ENCODE data around the gene NCK2.

NCK2 gene

DNA sequence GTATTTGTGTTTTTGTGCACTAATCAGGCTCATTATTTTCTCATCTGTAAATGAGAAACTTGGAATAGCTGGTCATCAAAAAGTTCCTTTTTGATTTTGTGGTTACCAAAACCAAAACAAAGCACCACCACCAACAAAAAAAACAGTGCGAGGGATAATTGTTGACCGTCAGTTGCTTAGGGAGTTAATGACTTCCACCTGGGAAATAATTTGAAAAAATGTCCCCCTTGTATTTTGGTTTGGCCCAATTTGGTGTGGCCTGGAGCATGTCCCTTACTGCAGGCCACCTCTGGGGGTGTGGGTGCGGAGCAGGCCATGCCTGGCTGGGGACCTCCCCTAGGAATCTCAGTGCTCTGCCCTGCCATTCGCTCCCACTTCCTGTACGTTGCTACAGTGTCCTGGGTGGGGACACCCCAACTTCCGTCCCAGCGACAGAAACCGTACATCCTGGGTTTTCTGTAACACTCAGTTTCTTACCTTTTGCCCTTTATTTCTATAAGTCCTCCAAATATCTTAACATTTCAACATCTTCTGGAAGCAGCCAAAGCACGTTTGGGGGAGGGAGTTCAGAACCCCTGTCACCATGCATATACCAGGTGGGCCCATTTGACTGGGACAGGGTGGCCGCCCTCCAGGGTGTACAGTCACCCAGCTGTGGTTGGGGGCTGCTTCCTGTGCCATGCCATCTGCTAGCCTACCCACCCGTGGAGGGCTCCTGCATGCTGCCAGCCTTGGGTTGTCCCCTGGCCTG is 31.3 kb downstream of the NCK2 start:
- no peak for DNase-seq (ENCODE audit: low read depth, low spot score)

DNA sequence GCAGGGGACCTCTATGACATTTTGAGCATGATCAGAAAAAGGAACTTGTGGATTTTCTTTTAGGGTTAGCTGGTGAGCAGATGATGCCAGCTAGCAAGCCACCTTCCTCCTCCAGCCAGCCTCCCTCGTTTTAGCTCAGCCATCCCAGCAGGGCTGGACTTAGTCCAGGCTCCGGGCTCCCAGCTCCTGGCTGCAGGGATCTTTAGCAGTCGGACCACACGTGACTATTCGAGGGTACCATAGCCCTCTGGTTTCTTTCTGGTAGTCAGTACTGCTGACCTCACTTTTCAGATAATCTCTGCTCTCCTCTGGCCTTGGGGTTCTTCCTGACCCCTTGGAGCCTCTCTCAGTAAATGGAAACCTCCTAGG is 31.8 kb downstream of the NCK2 start:
- DNase-seq (ENCODE audit: low read depth, low spot score): no peak

DNA sequence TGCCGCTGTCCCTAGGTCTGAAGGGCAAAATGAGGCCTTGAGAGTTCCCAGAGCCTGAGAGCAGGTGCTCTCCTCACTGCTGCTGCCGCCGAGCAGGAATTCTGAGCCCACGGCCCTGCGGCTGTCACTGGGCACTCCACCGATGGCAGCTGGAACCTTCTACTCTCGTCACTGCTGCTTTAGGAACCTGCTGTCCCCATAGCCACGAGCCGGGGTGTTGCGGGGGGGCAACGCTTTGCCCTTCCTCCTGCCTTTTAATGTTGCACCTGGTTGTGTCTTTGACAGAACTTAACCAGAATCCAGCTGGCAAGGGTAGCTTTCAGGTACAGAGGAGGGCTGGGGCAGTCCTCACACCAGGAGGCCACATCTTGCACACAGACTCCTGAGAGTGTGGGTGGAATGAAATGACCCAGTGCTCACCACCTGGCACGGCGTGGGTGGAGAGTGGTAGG is 32.3 kb downstream of the NCK2 start:
- DNase-seq (ENCODE audit: low read depth, low spot score): no peak

DNA sequence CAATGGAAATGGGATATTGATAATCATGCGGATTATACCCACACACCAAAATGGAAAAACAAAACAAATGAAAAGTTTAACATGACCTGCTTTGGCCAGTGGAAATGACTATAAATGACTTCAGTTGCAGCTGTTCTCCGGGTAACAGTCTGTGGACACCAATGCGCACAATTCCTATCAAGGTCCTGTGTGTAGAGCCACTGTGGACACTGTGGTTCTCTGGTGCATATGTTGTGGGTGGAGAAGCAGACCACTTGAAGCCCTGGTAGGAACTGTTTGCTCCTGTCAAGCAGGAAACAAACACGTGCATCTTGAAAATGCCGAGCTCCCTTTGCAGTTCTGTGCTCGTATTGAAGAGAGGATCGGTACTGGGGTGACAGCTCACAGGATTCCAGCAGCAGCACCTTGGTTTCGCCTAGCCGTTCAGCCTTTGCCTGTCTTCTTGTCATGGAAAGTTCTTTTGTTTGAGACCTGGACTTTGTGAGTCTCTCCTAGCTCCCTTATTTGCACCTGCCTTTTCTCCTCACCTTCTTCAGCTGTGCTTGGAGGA is 32.9 kb downstream of the NCK2 start:
- no peak for DNase-seq (ENCODE audit: low read depth, low spot score)

DNA sequence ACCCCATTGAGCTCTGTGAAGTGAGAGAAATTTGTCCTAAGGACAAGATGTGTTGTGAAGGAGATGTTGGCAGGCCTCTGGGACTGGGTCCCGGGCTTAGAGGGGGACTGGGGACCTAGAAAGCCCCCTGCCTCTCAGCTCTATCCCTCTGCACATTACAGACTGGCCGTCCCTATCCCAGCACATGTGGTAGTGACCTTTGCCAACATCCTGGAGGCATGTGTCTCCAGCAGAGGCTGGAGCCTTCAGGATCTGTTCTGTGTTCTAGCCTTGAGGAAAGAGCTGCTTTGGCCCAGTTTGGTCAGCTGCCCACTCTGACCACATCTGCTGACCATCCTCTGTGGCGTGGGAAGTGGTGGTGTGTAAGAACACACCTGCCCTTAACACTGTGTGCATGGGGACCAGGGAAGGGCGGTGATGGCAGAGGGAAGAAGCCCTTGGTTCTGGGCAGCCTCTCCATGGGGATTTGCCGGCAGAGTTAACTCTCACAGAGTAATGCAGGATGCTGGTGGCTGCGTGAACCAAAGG is 33.4 kb downstream of the NCK2 start:
- no peak for DNase-seq (ENCODE audit: low read depth, low spot score)

DNA sequence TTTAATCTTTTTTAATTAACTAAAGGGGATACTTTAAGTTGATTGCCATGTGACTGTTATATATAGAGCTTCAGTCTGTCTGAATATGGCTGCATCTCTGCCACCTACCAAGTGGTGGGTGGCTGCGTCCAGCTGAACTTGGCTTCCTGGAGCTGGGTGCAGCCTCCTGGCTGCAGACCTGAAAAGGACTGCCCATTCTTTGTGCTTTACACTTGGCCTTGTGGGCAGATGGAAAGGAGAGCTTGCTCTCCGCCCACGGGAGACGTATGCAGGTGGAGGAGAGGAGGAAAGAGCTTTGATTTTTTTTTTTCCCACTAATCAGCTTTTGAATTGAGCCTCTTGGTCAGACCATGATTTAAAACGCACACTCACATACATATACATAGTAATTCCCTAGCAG is 34.7 kb downstream of the NCK2 start:
- no peak for DNase-seq (ENCODE audit: low read depth, low spot score)

DNA sequence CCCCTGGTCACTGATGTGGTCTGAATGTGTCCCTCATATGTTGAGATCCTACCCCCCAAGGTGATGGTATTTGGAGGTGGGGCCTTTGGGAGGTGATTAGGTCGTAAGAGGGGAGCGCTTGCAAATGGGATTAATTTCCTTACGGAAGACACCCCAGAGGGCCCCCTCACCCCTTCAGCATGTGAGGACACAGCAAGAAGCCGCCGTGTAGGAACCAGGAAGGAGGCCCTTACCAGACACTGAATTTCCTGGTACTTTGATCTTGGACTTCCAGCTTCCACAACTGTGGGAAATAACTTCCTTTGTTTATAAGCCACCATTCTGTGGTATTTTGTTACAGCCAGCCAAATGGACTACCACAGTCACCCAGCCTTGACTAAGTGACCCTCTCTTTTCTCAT is 35.9 kb downstream of the NCK2 start:
- DNase-seq (ENCODE audit: low read depth, low spot score): no peak

DNA sequence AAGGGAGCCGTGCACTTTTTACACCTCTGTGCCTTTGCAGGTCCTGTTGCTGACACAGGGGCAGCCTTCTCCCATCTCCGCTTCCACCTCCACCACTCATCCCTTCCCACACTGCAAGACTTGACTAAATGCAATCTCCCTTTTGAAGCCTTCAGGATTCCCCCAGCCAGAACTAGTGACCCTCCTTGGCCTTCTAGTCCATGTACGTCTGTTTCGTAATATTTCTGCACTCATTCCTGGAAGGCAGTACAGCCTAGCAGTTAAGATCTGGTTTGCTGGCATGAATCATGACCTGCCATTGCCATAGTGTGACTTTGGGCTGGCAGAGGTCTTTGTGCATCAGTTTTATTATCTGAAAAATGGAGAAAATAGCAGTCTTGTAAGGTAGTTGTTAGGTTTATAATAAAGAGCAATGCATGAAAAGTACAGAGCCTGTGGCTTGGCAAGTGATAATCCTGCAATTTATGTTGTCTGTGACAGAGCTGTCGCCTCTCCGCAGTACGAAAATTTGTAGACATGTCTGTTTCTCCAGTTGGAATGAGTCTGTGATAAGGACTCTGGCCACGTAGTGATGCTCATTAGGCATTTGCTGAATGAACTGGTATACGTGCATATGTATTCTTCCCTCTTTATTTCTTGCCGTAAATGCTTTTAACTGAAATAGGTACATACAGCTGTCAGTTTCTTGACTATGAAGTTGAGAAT is 36.7 kb downstream of the NCK2 start:
- DNase-seq (ENCODE audit: low read depth, low spot score): no peak

DNA sequence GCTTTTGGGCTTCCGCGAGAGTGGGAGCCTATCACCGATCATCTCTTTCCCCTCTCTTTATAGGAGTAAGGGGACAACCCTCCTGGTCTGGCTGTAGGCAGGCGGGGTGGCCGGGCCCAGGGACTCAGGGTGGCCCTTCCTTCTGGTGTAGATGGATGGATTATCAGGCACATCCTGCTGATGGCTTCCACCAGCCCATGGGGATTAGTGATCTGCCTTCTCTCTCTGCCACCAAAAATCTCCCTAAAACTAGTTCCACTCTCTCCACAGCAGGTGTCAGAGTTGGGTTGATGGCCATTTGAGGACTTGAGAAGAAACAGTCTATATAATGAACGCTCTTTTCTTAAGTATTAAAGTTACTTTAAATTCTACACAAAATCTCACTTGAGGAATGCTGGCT is 37.4 kb downstream of the NCK2 start:
- no peak for DNase-seq (ENCODE audit: low read depth, low spot score)

DNA sequence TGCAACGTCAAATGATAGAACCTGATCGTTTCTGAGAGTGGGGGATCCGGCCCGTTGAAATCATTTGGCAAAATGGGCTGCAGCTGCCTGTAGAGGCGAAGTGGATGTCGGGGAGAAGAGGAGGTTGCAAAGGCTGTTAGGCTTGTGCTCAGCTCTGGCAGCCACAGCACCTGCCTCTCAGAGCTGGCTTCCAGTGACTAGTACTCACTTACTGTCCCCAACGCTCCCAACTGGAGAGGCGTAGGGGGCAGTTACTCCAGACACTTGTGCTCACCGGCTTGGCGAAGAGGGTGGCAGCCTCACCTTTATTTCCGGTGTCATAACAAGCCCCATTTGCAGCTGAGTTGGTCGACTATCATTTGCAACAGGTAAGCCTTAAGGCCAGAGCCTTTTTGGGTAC is 37.9 kb downstream of the NCK2 start:
- no peak for DNase-seq (ENCODE audit: low read depth, low spot score)

DNA sequence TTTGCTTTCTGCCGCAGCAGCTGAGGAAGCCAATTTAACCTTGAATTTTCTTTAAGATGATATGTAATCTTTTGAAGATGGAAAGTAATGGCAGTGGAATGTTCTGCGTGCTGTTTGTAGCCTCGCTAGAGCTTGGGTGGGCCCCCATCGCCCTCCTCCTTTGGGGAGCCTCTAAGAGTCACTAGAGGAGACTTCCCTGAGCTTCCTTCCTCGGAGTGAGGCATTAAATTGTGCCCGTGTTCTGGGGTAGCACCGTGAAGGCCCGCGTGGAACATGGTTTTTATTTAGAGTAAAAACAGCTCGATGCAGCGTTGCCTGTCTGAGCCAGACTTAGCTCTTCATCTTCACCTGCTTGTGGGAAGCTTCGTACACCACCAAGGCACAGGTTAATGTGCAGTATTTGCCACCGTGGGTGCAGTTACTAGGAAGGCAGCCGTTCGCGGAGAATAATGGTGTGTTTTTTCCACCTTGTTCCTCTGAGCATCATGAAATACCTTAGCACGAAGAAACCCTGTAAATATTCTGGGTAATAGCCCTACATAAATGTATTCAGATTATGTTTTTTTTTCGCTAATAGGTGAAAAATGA is 38.5 kb downstream of the NCK2 start:
- DNase-seq (ENCODE audit: low read depth, low spot score): no peak

DNA sequence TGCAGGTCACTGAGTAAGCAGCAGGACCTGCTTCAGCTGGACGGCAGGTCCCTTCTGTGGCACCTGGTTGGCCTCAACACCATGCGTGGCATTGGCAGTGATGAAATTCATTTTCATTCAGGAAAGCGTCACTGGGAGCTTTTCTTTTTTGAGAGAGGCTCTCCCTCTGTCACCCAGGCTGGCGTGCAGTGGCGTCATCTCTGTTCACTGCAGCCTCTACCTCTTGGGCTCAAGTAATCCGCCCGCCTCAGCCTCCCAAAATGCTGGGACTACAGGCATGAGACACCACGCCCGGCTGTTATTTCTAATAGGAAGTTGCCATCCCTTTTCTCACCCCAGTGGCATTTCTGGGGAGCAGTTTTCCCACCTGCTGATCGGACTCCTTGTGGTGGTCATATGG is 39.3 kb downstream of the NCK2 start:
- no peak for DNase-seq (ENCODE audit: low read depth, low spot score)

DNA sequence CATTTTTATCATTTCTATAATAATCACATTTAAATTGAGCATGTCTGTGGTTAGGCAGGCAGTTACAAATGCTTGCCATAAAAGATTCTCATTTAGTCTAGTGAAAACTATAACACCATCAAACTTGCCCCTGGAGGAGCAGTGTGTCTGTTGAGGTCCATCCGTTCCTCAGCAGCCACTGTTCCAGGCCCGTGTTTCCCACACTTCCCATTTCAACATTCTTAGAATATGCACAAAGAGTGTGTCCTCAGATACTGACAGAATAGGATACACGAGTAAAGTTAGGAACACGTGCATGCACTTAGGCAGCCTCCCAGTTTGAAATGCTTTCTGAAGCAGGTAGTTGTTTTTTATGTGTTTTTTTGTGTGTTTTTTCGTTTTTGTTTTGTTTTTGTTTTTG is 39.9 kb downstream of the NCK2 start:
- no peak for DNase-seq (ENCODE audit: low read depth, low spot score)

DNA sequence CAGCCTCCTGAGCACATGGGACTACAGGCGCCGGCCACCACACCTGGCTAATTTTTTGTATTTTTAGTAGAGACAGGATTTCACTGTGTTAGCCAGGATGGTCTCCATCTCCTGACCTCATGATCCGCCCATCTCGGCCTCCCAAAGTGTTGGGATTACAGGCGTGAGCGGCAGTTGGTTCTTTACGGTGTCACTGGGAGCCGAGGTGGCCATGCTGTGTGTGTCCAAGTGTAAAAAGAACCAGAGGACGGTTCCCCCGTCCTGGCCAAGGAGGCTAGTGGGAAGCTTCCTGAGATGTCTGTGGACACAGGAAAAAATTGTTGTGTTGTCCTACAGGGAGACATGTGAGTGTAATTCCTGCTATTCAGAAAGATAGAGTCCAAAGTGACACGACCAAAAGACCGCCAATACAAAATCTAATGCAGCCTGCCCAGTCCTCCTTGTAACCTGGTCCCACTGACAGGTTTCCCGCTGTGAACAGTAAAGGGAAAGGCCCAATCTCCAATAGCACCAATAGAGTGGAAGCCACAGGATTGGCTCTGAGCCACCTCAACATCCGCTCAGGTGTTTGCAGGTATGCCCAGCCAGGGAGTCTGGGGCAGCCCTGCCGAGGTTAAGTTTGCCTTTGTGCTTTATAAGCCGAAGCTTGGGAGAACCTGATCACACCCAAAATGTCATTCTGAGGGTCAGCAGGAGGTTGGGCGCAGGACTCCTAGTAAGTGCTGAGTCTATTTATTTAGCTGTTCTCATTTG is 40.6 kb downstream of the NCK2 start:
- no peak for DNase-seq (ENCODE audit: low read depth, low spot score)

DNA sequence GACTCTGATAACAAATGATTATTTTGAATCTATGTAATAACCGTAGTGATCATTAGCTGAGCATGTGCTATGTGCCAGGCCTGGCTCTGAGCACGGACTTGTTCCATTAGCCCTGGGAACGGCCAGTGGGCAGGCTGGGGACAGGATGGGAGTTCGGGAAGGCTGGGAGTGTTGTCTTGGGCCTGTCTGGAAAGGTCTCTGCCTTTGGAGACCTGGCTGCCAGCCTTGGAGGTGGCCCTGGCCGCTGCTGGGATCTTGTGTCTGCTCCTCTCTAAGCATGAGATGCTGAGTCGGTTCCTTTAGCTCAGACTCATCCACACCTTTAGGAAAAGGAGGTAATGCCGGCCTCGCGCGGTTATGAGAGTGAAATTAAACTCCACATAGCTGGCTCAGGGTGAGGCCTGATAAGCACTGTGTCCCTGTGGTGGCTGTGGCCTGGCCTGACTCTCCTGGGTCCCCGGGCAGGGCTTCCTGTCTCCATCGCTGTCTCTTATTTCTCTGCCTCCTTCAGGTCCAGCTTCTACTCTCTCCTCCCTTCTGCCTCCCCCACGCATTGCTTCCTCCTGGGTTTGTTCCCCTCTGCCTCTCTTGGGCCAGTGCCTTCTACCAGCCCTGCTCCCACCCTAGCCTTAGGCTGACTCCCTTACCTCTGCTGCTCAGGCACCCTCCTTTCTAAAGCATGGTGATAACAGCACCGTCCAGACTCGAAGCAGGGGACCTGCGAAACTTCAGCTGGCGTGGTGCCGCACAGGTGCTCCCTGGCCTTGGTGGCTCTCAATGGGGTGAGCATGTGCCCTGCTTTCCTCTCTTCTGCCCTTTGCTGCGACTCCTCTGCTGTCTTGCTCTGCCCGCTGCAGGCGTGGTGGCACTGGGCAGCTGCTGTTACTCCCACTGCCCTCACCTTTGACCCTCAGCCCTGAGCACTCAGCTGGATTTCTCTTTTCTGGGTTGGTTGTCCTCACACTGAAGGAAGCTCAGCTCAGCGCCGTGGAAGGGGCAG is 41.8 kb downstream of the NCK2 start:
- DNase-seq (ENCODE audit: low read depth, low spot score): no peak

DNA sequence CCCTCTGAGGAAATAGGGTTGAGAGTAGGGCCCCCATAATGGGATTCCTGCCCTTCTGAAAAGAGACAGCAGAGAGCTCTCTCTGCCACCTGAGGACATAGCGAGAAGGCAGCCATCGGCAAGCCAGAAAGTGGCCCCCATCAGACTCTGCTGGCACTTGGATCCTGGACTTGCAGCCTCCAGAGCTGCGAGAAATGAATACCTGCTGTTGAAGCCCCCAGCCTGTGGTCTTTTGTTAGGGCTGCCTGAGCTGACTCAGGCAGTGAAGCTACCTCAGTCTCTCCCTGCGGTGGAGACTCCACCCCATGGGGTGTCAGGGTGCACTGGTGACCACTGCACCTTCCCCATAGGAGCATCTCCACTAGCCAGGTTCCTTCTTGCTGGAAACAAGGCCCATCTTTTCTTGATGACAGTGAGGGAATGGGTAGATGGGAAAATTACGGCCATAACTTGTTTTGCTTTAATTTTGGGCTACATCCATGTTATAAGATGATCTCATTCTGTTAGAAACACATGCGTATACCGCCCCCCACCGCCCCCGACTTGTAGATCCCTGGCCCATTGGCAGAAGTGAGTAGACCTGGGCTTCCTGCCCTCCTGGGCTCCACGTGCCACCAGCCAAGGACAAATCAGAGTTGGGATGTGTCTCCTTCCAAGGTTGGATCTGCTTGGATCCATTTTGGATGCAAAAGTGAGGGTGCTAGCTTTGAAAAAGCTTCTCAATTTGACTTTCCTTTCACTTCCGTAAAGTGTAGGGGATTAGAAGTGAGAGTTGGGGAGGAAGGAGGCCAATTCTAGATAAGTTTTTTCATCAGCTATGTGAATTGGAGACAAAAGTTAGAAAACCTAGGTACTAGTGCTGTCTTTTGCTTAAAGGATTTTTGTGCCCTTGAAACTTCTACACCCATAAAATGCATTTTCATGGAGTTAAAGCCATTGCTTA is 42.9 kb downstream of the NCK2 start:
- DNase-seq (ENCODE audit: low read depth, low spot score): no peak

DNA sequence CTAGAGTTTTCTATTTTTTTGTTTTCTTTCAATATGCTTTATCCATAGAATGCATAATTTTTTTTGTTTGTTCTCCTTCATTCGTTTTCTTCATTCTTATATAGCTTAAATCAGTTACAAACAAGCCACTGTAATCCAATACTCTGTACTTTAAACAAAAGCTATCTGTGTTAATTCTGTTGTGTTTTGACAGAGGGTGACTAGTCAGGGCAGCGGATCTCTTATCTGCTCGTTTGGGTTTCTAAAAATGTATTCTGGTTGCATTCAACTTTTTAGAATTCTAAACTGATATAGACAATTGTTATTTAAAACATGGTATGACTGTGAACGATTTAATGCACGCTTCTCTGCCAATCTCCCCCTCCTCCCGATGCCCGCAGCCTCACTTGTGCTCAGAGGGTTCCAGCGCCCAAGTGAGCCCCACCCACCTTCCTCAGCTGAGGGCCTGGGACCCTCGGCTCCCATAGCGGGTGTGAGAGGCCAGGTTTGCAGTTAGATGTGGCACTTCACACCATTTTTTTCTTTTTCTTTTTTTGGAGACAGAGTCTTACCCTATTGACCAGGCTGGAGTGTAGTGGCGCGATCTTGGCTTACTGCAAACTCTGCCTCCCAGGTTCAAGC is 44.1 kb downstream of the NCK2 start:
- DNase-seq (ENCODE audit: low read depth, low spot score): no peak

DNA sequence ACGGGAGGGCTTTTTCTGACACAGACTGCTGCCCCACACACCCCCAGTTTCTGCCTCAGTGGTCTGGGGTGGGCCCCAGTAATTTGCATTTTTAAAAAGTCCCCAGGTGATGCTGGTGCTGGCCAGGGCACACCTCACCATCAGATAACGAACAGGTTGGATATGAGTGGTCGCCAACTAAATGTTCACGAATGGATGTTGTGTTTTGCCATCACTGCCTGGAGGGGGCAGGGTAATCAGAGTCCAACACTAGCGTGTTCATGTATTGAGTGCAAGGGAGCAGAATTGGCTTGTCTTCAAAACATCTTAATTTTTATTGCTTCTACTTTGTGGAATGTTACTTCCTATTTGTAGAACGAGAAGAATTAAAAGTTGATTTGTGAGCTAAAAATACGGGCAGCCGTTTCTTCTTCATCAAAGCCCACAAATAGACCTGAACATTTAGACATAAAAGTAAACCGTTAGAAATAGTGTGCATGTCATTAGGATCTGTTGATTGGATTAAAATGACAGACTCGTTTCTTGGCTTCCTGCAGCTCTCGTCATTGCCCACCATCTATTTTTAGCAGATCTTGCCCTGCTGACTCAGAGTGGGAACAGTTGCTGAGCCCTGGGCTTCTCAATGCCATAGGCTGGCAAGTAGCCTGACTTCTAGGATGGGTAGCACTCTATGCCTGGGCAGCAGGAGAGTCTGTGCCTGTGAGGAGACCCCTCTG is 45.2 kb downstream of the NCK2 start:
- DNase-seq (ENCODE audit: low read depth, low spot score): no peak

Data from smooth muscle cell of the brain vasculature (primary cell).